Measurements from ENCODE around the gene CHCHD6.

DNA sequence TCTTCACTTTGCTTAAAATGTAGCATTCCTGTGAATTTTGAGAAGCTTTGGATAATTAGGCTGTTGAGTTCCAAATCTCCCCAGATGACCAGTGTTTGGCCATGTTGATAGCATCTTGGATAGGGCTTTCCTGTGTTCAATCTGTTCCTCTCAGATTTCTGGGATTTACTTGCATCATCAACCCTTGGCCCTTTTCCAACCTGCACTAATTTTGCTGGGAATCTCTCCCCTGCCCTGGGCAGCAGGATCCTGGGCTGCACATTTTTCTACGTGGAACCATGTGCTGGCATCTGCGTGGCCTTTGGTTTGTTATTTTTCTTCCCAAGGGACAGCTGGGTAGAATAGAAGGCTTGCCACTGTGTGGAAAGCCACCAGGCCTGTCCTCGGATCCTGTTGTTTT lies 203.5 kb downstream of the CHCHD6 start:
- TF ChIP-seq POLR2A (IDR thresholded peaks at IDR 0.05), result no peak
- TF ChIP-seq, protein P1, sequence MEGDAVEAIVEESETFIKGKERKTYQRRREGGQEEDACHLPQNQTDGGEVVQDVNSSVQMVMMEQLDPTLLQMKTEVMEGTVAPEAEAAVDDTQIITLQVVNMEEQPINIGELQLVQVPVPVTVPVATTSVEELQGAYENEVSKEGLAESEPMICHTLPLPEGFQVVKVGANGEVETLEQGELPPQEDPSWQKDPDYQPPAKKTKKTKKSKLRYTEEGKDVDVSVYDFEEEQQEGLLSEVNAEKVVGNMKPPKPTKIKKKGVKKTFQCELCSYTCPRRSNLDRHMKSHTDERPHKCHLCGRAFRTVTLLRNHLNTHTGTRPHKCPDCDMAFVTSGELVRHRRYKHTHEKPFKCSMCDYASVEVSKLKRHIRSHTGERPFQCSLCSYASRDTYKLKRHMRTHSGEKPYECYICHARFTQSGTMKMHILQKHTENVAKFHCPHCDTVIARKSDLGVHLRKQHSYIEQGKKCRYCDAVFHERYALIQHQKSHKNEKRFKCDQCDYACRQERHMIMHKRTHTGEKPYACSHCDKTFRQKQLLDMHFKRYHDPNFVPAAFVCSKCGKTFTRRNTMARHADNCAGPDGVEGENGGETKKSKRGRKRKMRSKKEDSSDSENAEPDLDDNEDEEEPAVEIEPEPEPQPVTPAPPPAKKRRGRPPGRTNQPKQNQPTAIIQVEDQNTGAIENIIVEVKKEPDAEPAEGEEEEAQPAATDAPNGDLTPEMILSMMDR (IDR thresholded peaks at IDR 0.05), result no peak
